Measurements from ENCODE around the gene TEAD3.
"Not testable (repeated sequence)": the region's sequence is repeated elsewhere in the genome, so short reads cannot be mapped to it uniquely, and the experiment has no call there.

Gene TEAD3

DNA sequence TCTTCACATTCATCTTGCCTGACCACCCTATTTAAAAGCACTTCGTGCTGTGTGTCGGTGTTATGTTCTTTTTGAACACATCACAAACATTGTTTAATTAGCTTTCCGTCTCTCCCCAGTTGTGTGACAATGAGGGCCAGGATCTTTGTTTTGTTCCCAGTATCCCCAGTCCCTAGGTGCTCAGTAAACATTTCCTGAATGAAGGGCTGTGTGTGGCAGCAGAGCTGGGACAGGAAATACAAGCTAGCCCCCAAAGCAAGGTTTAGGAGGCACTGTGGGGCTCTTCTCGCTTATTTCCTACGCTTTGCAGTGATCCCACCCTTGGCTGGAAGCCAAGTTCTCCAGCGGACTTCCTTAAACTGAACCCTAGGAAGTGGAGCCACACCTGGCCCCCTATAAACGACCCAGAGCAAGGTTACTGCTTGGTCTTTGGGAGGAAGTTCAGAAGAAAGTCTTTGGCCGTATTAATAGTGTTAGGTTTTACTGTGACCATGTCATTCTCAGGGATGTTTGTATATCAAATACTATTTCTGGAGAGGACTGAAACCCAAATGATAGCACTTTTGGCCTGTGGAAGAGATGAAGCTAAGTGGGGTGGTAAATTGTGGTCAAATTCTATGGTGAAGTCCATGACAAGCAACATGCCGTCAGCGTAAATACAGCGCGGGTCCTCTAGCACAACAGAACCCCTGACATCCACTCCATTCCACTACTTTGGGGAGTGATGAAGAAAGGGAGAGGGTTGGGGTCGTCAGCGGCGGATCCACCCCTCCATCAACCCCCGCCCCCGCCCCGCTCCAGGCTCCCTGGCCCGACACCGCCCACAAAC lies 45.3 kb downstream of the TEAD3 start:
- no peak for DNase-seq (ENCODE audit: low read depth in 2 of 2)

DNA sequence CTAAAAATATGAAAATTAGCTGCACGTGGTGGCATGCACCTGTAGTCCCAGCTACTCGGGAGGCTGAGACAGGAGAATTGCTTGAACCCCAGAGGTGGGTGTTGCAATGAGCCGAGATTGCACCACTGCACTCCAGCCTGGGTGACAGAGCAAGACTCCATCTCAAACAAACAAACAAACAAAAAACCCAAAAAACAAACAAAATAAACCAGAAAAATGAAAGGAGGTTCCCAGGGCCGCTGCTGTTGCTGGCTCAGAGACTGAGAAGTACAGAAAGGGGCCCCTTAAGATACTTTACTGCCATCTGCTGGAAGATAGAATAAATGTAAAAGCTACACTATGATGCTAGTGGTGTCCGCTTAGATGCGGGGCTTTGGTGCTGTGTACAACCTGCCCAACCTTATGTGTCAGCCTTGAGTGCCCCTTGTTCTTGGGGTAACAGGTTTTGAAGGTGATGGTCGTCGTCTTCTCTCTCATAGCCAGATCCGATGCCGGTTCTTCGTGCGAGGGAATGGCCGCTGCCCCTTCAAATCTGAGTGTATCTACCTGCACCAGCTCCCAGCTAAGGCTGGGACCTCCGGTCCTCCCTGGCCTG lies 47.5 kb downstream of the TEAD3 start:
- DNase-seq (ENCODE audit: low read depth in 2 of 2): no peak

GRCh38 chr6:35448191-35448590 lies 48.7 kb downstream of the TEAD3 start:
- no peak for DNase-seq (ENCODE audit: low read depth in 2 of 2)

DNA sequence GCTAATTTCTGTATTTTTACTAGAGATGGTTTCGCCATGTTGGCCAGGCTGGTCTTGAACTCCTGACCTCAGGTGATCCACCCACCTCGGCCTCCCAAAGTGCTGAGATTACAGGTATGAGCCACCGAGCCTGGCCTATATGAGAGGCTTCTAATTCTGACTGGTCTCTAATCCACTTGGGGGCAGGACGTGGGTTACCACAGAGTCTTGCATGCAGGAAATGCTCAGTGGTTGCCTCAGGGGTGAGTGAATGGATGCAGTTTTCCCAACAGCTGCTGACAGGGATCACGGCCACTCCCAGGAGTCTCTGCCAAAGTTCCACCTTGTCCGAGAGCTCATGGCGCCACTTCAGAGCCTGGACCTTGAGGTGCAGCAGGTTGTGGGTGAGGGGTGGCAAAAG lies 51.2 kb downstream of the TEAD3 start:
- DNase-seq (ENCODE audit: low read depth in 2 of 2): no peak

DNA sequence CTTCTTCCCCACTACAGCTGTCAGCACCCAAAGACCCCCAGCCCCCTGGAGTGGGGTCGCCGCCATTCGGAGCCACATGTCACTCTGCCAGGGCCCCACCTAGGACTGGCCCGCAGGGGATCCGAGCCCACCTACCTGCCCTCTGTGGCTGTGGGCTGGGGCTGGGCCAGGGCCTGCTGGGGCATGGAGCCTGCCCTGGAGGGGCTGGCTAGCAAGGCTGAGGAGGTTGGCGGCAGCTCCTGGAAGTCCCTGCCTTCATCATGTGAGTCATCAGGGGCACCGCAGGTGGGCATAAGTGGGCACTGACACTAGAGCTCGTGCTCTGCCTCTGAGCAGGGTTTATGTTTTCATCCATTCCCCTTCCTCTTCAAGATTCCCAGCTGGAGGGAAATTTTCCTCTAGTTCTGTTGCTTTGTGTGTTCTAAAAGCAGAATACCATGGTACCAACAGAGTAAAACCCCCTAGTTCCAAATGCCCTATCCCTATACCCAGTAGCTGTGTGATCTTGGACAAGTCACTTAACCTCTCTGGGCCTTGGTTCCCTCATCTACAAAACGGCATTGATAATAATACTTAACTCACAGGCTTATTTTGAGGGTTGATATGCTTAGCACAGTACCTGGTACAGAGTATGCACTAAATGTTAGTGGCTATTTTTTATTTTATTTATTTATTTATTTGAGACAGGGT lies 53.4 kb downstream of the TEAD3 start:
- DNase-seq (ENCODE audit: low read depth in 2 of 2): no peak

GRCh38 chr6:35442693-35443092 lies 54.2 kb downstream of the TEAD3 start:
- no peak for DNase-seq (ENCODE audit: low read depth in 2 of 2)

DNA sequence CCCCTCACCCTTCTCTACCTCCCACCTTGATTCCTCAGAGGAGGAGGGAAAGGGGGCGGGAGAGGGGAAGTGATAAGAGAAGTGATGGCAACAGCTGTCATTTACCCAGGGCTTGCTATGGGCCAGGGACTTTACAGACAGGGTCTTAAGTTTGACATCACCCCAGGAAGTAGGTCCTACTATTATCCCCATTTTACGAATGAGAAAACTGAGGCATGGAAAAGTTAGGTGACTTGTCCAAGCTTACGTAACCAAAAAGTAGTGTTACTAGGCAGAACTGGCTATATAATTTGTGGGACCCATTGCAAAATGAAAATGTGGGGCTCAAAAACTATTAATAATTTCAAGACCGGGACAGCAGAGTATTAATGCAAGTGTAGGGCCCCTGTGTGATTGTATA lies 55.2 kb downstream of the TEAD3 start:
- no peak for DNase-seq (ENCODE audit: low read depth in 2 of 2)

DNA sequence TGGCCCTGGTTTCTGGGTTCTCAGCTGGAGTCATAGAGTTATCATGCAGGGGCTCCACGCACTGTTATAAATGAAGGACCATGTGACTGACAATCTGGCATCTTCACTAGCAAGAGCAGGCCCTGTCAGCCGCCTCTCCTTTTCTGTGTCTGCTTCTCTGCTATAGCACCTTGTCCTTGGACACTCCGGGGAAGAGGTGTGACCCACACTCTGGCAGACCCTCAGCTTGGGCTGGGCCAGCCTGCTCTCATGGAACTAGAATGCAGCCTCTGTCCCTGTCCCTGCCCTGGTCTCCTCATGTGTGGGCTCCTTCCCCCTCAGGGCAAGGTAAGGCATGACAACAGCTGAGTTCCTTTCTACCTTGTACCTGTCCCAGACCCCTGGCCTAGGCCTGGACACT lies 55.7 kb downstream of the TEAD3 start:
- no peak for DNase-seq (ENCODE audit: low read depth in 2 of 2)

GRCh38 chr6:35439308-35439707 lies 57.6 kb downstream of the TEAD3 start:
- DNase-seq (ENCODE audit: low read depth in 2 of 2): no peak

- not testable (repeated sequence) for DNase-seq (ENCODE audit: low read depth in 2 of 2)
These were observed 58.4 kb downstream of the TEAD3 start for GRCh38 chr6:35438378-35439065.

DNA sequence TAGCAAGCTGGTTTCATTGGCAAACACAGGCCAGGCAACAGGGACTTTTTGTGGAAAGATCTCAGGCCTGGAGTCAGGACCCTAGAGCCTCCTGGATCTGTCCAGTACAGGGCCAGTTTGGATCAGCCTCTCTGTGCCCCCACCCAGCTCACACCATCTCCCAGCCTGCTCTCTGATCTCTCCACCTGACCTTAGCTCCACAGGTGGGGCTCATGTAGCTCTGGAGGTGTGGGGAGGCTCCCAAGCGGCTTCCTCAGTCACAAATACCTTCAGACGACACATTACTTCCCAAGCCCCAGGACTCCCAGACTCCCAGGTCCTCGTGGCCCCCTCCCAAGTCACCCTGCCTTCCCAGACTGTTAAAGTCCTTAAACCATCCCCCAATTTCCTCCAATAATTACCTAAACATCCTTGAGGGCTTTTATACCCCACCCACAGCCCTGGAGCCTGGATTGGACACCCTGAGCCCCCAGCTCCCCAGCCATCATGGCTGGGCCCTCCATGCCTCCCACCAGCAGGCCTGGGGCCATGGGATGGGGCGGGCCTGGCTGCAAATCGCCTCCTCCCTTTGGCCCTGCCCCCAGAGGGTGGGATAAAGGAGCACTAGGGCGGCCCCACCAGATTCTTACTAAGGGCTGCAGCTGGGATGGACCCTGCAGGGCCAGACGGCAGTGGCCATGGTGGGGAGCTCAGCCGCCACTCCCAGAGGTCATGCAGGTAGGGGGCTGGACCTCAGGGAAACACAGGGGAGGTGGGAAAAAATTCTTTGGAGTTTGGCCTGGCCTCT lies 60.6 kb downstream of the TEAD3 start:
- DNase-seq (ENCODE audit: low read depth in 2 of 2): no peak

- DNase-seq (ENCODE audit: low read depth in 2 of 2): no peak
These were observed 61.6 kb downstream of the TEAD3 start for GRCh38 chr6:35435074-35435837.

- not testable (repeated sequence) for DNase-seq (ENCODE audit: low read depth in 2 of 2)
These were observed 64.2 kb downstream of the TEAD3 start for GRCh38 chr6:35432702-35433101.

- DNase-seq (ENCODE audit: low read depth in 2 of 2): no peak
These were observed 64.6 kb downstream of the TEAD3 start for GRCh38 chr6:35432291-35432690.

DNA sequence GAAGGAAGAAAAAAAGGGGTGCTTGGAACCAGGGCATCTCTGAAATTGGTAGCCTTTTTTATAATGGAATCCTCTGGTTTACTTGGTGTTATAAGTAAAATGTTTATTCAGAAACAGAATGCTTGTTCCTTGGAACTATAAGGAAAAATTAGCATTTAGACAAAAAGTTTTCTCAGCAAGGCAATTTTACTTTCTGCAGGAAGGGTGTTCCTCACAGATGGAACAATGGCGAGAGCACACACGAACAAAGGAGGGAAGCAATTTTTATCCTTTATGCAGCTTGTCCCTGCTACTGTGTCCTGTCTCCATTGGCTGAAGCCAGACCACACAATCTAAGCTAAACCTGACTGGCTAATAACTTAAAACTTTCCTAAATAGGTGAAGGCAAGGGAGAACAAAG lies 67.4 kb downstream of the TEAD3 start:
- DNase-seq (ENCODE audit: low read depth in 2 of 2): no peak

DNA sequence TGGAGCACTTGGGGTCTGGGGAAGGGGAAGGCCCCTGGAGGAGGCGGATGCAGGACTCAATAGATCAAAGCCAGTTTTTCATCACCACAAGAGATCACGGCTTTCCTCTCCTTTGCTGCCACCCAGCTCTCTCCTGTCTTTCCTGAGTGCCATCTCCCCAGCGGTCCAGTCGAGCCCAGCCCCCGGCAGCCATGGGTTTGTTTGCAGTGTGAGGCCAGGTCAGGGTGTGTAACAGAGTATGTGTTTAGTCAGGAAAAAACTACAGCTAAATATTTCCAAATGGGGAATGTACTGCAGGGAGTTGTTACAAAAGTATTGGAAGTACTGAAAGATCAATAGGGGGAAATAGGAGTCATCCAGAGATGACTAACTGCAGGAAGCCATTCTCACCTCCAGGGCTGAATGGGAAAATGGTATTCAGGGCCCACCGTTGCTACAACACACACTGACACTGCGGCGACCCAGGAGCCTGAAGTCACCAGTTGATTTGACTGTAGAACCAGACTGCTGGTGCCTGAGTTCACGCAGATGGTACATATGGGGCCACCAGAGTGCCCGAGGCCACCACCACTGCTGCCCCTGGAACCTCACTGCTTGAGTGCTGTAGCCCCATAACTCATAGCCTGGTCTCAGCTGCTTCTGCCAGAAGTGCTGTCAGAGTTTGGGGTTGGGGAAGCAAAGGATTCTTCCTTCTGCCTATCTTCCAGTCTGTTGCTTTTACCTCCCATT lies 68.3 kb downstream of the TEAD3 start:
- DNase-seq (ENCODE audit: low read depth in 2 of 2): no peak

- no peak for DNase-seq (ENCODE audit: low read depth in 2 of 2)
These were observed 69.0 kb downstream of the TEAD3 start for GRCh38 chr6:35427851-35428321.

- DNase-seq (ENCODE audit: low read depth in 2 of 2): no peak
These were observed 69.4 kb downstream of the TEAD3 start for GRCh38 chr6:35427435-35427834.

- DNase-seq (ENCODE audit: low read depth in 2 of 2): no peak
These were observed 70.8 kb downstream of the TEAD3 start for GRCh38 chr6:35426074-35426473.

DNA sequence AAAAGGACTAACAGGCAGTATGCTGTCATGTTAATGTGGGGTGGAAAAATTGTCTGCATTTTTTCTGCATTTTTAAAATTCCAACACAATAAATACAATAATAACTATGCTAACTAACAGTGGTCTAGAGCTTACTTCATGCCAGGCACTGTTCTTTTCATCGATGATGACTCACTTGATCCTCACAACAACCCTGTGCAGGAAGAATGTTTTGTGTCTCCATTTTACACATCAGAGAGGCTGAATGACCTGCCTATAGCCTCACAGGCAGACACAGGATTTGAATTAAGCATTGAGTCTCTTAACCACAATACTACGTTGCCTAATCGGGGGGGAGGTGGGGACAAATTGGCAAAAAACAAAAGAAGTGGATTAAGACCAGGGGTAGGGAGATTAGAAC lies 71.6 kb downstream of the TEAD3 start:
- no peak for DNase-seq (ENCODE audit: low read depth in 2 of 2)

All from stimulated activated CD4-positive, alpha-beta T cell treated with anti-CD3 and anti-CD28 coated beads, Interleukin-1b, Interleukin-23, amount 100 ng/mL, for 4 hours (primary cell).